KMS-11 (cell line): ENCODE measurements around the gene OCA2.

Source experiments
- H2AFZ ChIP-seq: fragments of 200-600 bp; sonication (generic); 2 replicates; pipeline ENCODE4 v1.6.1; 2016; ENCODE audit warnings: antibody characterized with exemption, mixed run types, low read depth
- H3K27ac ChIP-seq: fragments of 200-600 bp; sonication (generic); 2 replicates; pipeline ENCODE4 v1.6.1; 2016; ENCODE audit warnings: mild to moderate bottlenecking, mixed run types
- H3K27me3 ChIP-seq: fragments of 200-600 bp; sonication (generic); 2 replicates; pipeline ENCODE4 v1.6.1; 2017; ENCODE audit warnings: mild to moderate bottlenecking, low read depth, mixed run types, moderate library complexity; ENCODE audit not compliant: insufficient read depth
- H3K36me3 ChIP-seq: fragments of 200-600 bp; sonication (generic); 2 replicates; pipeline ENCODE4 v1.6.1; 2017; ENCODE audit warnings: mild to moderate bottlenecking, mixed run types; ENCODE audit not compliant: insufficient read depth
- H3K4me1 ChIP-seq: fragments of 200-600 bp; sonication (generic); 2 replicates; pipeline ENCODE4 v1.6.1; 2016; ENCODE audit warnings: mild to moderate bottlenecking, low read depth, mixed run types; ENCODE audit not compliant: poor library complexity, severe bottlenecking
- H3K4me2 ChIP-seq: fragments of 200-600 bp; sonication (generic); 2 replicates; pipeline ENCODE4 v1.7.0; 2016; ENCODE audit warnings: mild to moderate bottlenecking, mixed run types
- H3K4me3 ChIP-seq: fragments of 200-600 bp; sonication (generic); IDR thresholded peaks from 2 replicates; pipeline ENCODE4 v1.6.1; 2017; ENCODE audit warnings: low read depth, low read length, mixed read lengths; ENCODE audit not compliant: insufficient read depth
- H3K79me2 ChIP-seq: fragments of 200-600 bp; sonication (generic); 2 replicates; pipeline ENCODE4 v1.6.1; 2016; ENCODE audit warnings: low read depth, mixed run types; ENCODE audit not compliant: insufficient read depth
- H3K9ac ChIP-seq: fragments of 200-600 bp; sonication (generic); 2 replicates; pipeline ENCODE4 v1.6.1; 2016; ENCODE audit warnings: mild to moderate bottlenecking, mixed run types
- H4K20me1 ChIP-seq: fragments of 200-600 bp; sonication (generic); 2 replicates; pipeline ENCODE4 v1.6.1; 2016; ENCODE audit warnings: mild to moderate bottlenecking, mixed run types; ENCODE audit not compliant: insufficient read depth
- TF ChIP-seq, protein P1 (sequence below): fragments of 200-600 bp; sonication (generic); conservative IDR thresholded peaks from 2 replicates; pipeline ENCODE4 v1.6.1; 2017; ENCODE audit warnings: low read depth, mild to moderate bottlenecking, antibody characterized with exemption, low read length, moderate library complexity, mixed read lengths

The OCA2 gene

DNA sequence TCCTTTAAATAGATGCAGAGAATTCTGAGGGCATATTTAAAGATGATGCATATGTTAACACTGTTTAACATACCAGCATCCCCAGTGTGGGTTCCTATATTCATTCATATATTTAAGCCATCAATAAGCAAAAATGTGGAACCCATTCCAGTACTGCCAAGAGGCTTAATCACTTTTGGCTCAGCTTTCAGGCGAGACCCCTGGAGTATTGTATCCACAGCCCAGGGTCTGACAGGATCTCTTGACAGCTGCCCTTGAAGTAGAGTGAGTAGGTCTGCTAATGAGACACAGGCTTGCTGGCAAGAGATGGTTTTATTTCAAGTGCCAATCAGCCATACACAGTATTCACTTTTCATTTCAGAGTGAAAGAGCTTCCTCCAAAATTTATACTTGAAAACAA is 367.3 kb downstream of the OCA2 start:
- no peak overlapping the region for H3K4me3 ChIP-seq
- no peaks in the 10 kb centered on the region for H3K27me3 ChIP-seq
- no peak overlapping the region for H2AFZ ChIP-seq
- H3K4me1 ChIP-seq: no peaks in the 10 kb centered on the region
- no peak overlapping the region for H3K4me2 ChIP-seq
- H4K20me1 ChIP-seq: no peaks in the 10 kb centered on the region
- no peaks in the 10 kb centered on the region for H3K36me3 ChIP-seq
- no peak overlapping the region for H3K9ac ChIP-seq
- H3K27ac ChIP-seq: no peak overlapping the region
- H3K79me2 ChIP-seq: no peaks in the 10 kb centered on the region
- TF ChIP-seq, protein P1, sequence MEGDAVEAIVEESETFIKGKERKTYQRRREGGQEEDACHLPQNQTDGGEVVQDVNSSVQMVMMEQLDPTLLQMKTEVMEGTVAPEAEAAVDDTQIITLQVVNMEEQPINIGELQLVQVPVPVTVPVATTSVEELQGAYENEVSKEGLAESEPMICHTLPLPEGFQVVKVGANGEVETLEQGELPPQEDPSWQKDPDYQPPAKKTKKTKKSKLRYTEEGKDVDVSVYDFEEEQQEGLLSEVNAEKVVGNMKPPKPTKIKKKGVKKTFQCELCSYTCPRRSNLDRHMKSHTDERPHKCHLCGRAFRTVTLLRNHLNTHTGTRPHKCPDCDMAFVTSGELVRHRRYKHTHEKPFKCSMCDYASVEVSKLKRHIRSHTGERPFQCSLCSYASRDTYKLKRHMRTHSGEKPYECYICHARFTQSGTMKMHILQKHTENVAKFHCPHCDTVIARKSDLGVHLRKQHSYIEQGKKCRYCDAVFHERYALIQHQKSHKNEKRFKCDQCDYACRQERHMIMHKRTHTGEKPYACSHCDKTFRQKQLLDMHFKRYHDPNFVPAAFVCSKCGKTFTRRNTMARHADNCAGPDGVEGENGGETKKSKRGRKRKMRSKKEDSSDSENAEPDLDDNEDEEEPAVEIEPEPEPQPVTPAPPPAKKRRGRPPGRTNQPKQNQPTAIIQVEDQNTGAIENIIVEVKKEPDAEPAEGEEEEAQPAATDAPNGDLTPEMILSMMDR: no peak

DNA sequence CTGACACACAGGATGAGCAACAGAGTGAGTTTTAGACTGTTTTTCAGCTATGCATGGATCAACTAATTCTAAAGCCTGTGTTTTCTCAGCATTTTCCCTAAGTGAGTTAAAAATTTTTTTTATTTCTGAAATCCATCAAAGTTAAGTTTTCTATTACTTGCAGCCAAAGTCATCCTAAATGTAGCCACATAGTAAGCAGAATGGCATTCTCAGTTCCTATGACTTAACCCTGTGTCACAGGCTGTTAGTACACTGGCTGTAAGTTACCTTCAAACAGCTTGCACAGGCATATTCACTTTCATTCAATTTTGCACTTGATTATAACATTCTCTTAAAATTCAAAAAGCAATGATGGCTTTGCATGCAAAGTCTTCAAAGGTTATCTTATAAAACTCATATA is 368.2 kb downstream of the OCA2 start:
- Histone ChIP-seq H2AFZ (no peak overlapping the region), H3K4me1 (no peaks in the 10 kb centered on the region), H4K20me1 (no peaks in the 10 kb centered on the region), H3K27me3 (no peaks in the 10 kb centered on the region), H3K9ac (no peak overlapping the region), H3K4me3 (no peak overlapping the region), H3K79me2 (no peaks in the 10 kb centered on the region), H3K27ac (no peak overlapping the region), H3K36me3 (no peaks in the 10 kb centered on the region), H3K4me2 (no peak overlapping the region)
- TF ChIP-seq, protein P1: no peak

DNA sequence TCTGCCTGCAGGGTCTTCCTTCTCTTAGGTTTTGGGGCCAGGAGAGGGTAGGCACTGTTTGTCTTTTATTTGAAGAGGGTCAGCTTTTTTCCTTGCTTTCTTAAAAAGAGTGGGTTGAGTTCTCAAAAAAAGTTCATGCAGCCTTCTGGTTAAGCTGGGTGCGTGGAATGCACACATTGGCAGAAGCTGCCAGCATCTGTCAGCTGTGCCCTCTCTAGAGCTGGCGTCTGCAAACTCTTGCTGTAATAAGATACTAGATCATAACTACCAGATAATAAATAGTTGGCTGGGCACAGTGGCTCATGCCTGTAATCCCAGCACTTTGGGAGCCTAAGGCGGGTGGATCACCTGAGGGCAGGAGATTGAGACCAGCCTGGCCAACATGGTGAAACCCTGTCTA is 373.4 kb downstream of the OCA2 start:
- Histone ChIP-seq H3K4me1 (no peaks in the 10 kb centered on the region), H3K36me3 (no peaks in the 10 kb centered on the region), H3K9ac (no peak overlapping the region), H2AFZ (no peak overlapping the region), H4K20me1 (no peaks in the 10 kb centered on the region), H3K27me3 (no peaks in the 10 kb centered on the region), H3K4me2 (no peak overlapping the region), H3K79me2 (no peaks in the 10 kb centered on the region), H3K4me3 (no peak overlapping the region), H3K27ac (no peak overlapping the region)
- TF ChIP-seq, protein P1: no peak

DNA sequence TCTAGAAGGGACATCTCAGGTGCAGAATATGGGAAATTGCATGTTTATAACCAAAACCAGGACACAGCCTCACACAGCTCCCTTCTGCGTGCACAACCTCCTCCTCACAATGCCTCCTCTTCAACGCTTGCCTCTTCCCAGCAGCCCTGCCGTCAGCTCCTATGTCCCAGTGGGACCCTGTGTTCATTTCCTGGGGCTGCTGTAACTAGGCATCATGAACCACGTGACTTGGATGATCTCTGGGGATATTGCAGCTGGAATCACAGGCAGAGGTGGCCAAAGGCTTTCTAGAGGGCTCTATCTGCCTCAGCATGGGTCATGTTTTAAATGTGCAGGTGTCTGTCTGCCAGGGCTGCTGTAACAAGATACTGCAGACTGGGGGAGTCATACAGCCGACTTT is 375.3 kb downstream of the OCA2 start:
- Histone ChIP-seq H2AFZ (no peak overlapping the region), H4K20me1 (no peaks in the 10 kb centered on the region), H3K4me2 (no peak overlapping the region), H3K79me2 (no peaks in the 10 kb centered on the region), H3K4me3 (no peak overlapping the region), H3K36me3 (no peaks in the 10 kb centered on the region), H3K4me1 (no peaks in the 10 kb centered on the region), H3K9ac (no peak overlapping the region), H3K27ac (no peak overlapping the region), H3K27me3 (no peaks in the 10 kb centered on the region)
- TF ChIP-seq, protein P1: no peak

DNA sequence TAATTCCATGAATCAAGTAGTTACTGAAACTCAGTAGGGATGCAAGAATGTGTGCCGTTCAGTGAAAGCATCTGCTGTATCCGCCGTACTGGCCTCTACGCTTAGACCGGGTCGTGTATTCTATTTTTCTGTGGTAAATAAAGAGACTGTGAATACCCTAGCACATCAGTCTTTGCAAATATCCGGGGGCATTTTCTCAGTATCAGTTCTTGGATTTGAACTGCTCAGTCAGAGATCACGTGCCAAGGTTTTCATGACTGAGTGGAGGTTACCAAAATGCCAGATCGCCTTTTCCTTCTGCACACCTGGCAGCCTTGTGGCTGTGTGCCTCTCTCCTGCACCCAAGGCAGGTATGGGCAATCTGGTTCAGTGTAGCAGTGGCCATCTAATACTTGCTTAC is 377.0 kb downstream of the OCA2 start:
- Histone ChIP-seq H3K27ac (no peak overlapping the region), H2AFZ (no peak overlapping the region), H3K4me2 (no peak overlapping the region), H3K79me2 (no peaks in the 10 kb centered on the region), H4K20me1 (no peaks in the 10 kb centered on the region), H3K36me3 (no peaks in the 10 kb centered on the region), H3K27me3 (no peaks in the 10 kb centered on the region), H3K4me3 (no peak overlapping the region), H3K4me1 (no peaks in the 10 kb centered on the region), H3K9ac (no peak overlapping the region)
- TF ChIP-seq, protein P1: no peak
